HG03571 (cell line): ENCODE results near the gene CLDN3.
"Not testable (repeated sequence)": the region's sequence is repeated elsewhere in the genome, so short reads cannot be mapped to it uniquely, and the experiment has no call there.

Experiments used
- ATAC-seq: cut with Tn5 transposase; IDR thresholded peaks from one replicate; pipeline ENCODE4 v1.9.1; 2021; ENCODE audit not compliant: unreplicated experiment

The CLDN3 gene, protein sequence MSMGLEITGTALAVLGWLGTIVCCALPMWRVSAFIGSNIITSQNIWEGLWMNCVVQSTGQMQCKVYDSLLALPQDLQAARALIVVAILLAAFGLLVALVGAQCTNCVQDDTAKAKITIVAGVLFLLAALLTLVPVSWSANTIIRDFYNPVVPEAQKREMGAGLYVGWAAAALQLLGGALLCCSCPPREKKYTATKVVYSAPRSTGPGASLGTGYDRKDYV

DNA sequence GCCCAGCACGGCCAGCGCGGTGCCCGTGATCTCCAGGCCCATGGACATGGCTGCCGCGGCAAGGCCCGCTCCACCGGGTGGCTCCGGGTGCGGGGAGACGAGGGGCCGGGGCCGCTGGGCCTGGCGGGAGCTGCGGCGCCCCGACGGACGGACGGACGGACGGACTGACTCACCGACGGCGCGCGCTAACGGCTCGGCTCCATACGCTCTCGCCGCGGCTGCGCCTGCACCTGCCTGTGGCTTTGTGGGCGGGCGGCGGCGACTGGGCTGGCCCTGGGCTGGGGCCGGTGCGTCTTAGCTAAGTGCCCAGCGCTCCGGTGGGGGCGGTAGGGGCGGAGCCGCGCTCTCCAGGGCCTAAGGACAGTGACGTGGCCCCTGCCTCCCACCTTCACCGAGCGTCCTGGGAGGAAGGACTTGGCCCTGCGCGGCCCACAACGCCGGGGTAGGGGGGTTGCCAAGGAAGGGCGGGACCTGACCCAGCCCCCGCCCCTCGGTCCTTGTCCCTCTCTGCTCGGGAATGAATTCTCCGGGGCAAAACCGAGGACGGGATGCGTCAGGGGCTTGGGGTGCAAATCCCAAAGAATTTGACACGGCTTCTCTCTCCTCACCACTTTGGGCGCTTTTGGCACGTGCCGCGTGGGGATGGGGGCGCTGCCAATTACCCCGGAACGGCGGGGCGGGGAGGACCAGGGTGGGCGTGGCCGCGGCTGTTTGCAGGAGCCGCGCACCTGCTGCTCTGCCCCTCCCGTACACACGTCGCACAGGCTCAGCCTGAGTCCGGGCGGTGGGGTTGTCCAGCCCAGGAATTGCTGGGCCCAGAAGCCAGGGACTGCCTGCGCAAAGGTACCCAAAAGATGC is at the start of gene CLDN3:
Gene CLDN3 (minus strand): TSS at position 269 of the 858 bp plus-strand sequence. CDS start 221 bp downstream, at position 48.
- no peak for ATAC-seq

DNA sequence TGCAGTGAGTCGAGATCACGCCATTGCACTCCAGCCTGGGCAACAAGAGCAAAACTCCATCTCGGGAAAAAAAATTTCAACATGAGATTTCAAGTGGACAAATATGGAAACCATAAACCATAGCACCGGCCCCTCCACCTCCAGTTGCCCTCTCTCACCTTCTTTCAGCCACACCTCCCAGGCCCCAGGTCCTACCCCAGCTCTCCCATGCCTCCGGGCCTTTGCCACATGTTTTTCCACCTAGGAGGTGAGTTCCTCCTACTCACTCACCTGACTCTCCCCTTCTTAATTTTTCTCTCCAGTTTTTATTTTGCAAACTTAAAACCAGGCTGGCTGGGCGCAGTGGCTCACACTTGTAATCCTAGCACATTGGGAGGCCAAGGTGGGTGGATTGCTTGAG is 47.1 kb upstream of the CLDN3 start:
- ATAC-seq: no peak

DNA sequence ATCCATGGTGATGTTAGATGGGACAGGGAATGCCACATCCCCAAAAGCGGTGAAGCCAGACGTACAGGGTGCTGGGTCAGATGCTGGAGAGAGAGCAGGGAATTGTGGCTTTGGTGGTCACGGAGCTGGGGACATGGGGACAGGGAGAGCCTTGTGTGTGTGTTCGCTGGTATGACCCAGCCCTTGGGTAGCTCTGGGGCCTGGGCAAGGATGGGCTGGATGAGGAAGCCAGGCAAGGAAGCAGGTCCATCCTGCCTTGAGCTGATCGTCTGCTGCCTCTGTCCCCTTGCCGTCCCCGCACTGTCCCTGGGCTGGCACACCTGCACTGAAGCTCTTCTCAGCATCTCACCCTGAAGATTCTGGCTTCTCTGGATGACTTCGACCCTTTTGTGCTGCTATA is 45.4 kb upstream of the CLDN3 start:
- no peak for ATAC-seq

DNA sequence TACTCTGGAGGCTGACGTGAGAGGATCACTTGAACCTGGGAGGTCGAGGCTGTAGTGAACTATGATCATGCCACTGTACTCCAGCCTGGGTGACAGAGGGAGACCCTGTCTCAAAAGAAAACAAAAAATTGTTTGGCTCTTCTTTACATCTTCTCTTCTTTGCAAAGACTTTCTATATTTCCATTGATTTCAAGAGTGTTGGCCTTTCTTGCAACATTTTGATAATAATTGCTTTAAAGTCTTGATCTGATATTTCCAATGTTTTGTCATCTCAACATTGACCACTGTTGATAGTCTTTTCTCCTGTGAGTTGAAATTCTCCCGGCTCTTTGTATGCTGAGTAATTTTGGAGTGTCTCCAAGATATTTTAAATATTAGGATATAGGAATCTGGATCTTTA is 42.9 kb upstream of the CLDN3 start:
- no peak for ATAC-seq

DNA sequence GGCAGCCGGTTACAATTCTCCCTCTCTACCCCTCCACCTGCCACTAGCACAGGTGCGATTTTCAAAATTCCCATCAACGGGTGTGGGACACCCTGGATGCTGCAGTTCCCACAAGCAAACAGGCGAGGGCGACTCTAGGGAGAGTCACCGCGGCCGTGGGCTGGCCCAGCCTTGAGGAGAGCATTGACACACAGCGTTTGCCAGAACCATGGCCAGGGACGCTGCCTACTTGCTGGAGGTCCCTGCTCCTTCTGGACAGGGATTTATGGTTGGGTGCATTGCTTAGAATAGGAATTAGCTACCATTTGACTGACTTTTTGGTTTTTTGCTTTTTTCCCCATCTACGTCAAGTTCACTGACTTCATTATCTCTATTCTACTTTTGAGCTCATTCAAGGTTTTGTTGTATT is 41.7 kb upstream of the CLDN3 start:
- ATAC-seq: no peak

DNA sequence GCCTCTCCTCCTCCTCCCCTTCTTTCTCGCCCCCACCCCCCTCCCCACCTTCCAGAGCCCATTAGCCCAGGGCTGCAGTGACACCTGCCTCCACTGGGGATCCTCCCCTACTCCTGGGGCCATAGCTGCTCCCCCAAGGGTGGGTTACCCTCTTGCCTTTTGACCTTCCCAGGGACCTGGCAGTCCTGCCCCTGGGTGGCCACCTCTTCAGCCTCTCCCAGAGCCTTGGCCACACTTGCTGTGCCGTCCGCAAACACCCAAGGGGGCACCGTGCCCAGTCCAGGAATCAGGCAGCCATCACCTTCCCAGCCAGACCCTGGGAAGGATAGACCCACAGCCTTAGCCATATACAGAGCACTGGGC is 40.9 kb upstream of the CLDN3 start:
- ATAC-seq: no peak

DNA sequence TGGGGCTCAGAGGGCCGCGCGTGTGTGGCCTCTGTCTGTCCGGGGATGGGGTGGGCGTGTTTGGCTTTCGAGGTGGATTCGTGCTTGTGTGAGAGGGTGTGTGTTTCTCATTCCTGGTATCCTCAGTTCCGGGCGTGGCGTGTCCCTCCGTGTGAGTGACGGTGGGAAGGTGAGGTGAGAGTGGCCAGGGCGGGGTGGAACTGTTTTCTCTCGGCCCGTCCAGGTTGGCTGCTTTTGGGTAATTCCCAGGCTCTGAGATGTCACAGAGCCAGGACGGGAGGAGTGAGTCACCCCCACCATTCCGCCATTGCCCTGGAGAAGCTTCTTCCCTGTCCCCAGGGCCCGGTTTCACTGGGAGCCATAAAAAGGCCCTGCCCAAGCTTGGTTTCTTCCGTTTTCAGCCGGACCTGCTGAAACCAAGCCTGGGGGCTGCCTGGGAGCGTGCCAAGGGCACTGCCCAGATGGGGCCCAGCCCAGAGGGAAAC is 39.4 kb upstream of the CLDN3 start:
- no peak for ATAC-seq

DNA sequence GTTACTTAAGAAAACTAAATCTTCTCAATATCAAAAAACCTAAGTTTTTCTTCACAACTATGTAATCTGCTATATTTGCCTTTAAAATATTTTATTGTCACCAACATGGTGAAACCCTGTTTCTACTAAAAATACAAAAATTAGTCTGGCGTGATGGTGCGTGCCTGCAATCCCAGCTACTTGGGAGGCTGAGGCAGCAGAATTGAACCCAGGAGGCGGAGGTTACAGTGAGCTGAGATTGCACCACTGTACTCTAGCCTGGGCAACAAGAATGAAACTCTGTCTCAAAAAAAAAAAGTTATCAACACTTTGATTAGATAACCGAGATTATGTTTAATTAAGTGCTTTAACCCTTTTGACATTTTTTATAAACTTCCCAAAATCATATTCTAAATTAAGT is 32.4 kb upstream of the CLDN3 start:
- no peak for ATAC-seq

DNA sequence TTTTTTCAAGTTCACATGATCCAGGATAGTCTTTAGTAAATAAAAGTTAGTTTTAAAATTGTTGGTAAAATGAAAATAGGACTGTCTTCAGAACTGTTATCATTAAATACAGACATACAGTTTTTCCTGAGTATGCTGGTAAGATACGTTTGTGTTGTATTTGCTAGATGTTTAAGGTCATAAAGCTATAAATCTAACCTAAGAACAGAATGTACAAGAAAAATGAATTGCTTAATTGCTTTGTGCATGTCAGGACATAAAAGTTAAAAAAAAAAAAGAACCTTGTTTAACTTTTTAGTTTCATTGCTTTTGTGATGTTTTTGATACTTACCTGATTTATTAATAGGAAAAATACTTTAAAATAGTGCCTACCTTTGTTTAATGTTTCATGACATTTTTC is 31.5 kb upstream of the CLDN3 start:
- no peak for ATAC-seq

DNA sequence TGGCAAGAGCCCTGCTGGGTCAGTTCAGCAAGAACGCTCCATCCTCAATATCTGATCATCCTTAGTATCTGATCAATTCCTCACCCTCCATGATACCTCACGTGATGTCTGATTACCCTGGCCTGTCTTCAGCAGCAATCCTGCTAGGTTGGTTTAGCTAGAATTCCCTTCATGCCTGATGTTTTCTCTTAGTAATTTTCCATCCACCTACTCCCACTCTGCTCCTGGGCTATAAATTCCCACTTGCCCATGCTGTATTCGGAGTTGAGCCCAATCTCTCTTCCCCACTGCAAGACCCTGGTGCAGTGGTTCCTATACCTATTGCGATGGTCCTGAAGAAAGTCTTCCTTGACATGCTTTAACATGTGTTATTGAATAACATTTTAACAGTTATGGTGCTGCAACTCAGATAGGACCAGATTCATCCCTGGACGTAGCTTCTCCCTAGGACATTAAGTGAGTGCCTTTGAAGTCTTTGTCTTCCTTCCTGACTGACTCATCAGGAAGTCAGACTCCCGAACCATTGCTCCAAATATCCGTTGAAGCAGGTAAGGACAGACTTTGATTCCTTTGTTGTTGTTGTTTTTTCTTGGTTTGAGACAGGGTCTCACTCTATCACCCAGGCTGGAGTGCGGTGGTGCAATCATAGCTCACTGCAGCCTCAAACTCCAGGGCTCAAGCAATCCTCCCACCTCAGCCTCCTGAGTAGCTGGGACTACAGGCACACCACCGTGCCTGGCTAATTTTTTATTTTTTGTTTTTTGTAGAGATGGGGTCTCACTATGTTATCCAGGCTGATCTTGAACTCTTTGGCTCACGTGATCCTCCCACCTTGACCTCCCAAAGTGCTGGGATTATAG is 29.4 kb upstream of the CLDN3 start:
- no peak for ATAC-seq

DNA sequence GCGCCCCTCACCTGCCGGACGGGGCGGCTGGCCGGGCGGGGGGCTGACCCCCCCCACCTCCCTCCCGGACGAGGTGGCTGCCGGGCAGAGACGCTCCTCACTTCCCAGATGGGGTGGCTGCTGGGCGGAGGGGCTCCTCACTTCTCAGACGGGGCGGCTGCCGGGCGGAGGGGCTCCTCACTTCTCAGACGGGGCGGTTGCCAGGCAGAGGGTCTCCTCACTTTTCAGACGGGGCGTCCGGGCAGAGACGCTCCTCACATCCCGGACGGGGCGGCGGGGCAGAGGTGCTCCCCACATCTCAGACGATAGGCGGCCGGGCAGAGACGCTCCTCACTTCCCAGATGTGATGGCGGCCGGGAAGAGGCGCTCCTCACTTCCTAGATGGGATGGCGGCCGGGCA is 27.1 kb upstream of the CLDN3 start:
- not testable (repeated sequence) for ATAC-seq

DNA sequence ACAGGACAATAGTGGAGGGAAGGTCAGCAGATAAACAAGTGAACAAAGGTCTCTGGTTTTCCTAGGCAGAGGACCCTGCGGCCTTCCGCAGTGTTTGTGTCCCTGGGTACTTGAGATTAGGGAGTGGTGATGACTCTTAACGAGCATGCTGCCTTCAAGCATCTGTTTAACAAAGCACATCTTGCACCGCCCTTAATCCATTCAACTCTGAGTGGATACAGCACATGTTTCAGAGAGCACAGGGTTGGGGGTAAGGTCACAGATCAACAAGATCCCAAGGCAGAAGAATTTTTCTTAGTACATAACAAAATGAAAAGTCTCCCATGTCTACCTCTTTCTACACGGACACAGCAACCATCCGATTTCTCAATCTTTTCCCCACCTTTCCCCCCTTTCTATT is 26.6 kb upstream of the CLDN3 start:
- ATAC-seq: not testable (repeated sequence)

DNA sequence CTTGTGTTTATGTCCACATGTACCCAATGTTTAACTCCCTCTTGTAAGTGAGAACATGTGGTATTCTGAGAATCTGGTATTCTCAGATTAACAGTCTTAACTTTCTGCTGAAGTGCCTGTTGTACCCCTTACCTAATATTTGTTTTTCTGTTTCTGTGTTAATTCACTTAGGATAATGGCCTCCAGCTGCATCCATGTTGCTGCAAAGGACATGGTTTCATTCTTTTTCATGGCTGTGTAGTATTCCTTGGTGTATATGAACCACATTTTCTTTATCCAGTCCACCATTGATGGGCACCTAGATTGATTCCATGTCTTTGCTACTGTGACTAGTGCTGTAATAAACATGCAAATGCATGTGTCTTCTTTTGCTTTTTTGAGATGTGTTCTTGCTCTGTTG is 25.1 kb upstream of the CLDN3 start:
- ATAC-seq: not testable (repeated sequence)

DNA sequence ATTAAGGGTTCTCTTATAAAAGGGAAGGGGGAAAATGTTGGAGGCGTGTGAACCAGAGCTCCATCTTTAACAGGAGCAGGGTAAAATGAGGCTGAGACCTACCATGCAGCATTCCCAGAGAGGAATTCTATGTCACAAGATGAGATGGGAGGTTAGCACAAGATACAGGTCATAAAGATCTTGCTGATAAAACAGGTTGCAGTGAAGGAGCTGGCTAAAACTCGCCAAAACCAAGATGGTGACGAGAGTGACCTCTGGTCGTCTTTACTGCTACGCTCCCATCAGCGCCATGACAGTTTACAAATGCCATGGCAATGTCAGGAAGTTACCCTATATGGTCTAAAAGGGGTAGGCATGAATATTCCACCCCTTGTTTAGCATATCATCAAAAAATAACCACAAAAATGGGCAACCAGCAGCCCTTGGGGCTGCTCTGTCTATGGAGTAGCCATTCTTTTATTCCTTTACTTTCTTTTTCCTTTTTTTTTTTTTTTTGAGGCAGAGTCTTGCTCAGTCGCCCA is 21.2 kb upstream of the CLDN3 start:
- ATAC-seq: not testable (repeated sequence)

DNA sequence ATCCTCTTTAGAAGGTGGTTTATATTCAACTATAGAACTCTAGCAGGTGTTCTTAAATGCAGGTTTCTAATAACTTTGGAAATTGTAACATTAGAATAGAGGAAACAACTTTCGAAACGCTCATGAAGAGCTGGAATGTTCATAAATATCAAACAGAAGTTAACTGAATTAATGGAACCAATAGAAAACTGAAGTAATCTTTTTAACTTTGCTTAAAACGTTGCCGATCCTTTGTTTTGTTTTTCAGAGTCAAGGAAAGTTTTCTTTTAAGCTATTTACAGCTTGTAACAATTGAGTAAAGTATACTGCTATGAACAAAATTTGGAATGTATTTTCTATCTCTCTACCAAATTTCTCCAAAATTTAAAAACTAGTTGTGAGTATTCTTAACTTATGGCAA is 19.0 kb upstream of the CLDN3 start:
- ATAC-seq: no peak

DNA sequence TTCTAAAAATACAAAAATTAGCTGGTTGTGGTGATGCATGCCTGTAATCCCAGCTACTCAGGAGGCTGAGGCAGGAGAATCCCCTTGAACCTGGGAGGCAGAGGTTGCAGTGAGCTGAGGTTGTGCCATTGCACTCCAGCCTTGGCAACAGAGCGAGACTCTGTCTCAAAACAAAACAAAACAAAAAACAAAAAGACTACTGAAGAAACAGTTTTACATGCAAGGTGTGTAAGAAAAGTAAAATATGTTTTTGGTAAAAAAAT is 17.6 kb upstream of the CLDN3 start:
- not testable (repeated sequence) for ATAC-seq

DNA sequence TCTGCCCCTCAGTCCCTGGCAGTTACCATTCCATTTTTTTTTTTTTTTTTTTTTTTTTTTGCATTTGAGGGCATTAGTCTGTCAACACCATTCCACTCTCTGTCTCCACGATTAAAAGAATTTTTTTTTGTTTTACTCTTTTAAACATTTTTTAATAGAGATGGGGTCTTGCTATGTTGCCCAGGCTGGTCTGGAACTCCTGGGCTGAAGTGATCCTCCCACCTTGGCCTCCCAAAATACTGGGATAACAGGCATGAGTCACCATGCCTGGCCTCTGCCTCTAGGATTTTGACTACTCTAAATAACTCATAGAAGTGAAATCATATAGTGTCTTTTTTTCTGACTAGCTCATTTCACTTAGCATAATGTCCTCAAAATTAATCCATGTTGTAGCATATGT is 16.5 kb upstream of the CLDN3 start:
- ATAC-seq: no peak

DNA sequence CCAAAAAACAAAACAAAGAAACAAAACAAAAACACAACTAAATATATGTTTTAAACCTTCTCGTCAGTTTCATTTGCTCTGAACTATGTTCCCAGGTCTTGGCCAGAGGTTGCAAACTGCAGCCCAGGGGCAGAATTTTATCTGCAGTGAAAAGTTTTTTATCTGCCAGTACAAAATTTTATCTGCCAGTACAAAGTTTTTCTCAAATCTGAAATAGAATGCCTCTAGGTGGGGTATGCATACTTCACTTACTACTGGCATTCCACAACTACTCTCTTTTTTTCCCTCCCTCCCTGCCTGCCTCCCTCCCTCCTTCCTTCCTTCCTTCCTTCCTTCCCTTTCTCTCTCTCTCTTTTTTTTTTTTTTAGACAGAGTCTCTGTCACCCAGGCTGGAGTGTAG is 9.4 kb upstream of the CLDN3 start:
- ATAC-seq: no peak

DNA sequence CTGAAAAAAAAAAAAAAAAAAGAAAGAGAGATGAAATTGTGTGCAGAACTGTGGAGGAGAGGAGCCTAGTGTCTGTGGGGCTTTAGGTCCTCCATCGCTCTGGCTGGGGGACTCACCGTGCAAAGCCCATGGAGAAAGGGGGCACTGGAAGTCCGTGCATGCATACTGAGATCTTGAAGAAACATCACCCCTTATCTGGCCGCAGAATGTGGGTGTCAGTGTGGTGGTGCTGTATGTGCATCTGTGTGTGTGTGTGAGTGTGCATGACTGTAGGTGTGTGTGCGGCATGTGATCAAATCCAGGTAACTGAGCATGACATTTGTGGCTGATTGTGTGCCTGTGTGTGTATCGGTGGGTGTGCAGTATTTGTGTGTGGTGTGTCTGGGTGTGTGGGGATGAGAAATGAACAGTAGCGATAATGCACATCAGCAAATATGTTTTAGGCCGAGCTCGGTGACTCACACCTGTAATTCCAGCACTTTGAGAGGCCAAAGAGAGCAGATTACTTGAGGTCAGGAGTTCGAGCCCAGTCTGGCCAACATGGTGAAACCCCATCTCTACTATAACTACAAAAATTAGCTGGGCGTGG is 8.8 kb upstream of the CLDN3 start:
- ATAC-seq: no peak

DNA sequence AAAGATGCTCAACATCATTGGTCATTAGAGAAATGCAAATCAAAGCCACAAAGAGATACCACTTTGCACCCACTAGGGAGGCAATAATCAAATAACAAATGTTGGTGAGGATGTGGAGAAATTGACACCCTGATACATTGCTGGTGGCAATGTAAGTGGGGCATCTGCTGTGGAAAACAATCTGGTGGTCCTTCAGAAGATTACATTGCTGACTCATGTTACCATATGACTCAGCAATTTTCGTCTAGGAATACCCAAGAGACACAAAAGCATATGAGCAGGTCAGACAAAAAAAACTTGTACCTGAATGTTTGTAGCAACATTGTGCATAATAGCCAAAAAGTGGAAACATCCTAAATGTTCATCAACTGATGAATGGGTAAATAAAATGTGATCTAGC is 4.9 kb upstream of the CLDN3 start:
- no peak for ATAC-seq
